ENCODE measurements around the gene BRAF. TPM values are rescaled to one million over a fixed set of nuclear protein-coding genes. Genes with fewer than 3 reads are reported as not detected.
"Not testable (repeated sequence)": the region's sequence is repeated elsewhere in the genome, so short reads cannot be mapped to it uniquely, and the experiment has no call there.

The BRAF gene
- total RNA-seq, 2 donors from 2014 or later = 30.8 to 52.9 TPM

- TF ChIP-seq POLR2A (IDR thresholded peaks at IDR 0.05) (peak; percentile 61), POLR2AphosphoS5 (IDR thresholded peaks at IDR 0.05) (no peak)
- Histone ChIP-seq H3K27ac (peak within 1 kb of the TSS; percentile 86 to 93), H3K9me3 (no peaks in the 10 kb centered on the region), H3K36me3 (no peaks in the 10 kb centered on the region), H3K27me3 (replicated peaks; ENCODE audit: insufficient read depth) (no peaks in the 10 kb centered on the region), H3K4me1 (replicated peaks) (peaks cover 3% of the 10 kb centered on the region), H3K4me3 (peak within 1 kb of the TSS; percentile 72 to 80)
- peak; percentile 59 for DNase-seq (ENCODE audit: low spot score)
- intact Hi-C loops (cut with DNase I) = loop anchor here (10.0 kb wide), 1 partner anchor 342 kb away; the partner anchor contains the start of gene MRPS33
- WGBS = under 1% methylated on average over 24 of the region's 41 CpGs
These were observed 252.2 kb downstream of the BRAF start, which contains the start of gene ADCK2 for GRCh38 chr7:140672382-140673062. ADCK2 (plus strand) TSS chr7:140672945; CDS start chr7:140673331, 386 bp downstream.

GRCh38 chr7:140671966-140672365 is 252.8 kb downstream of the BRAF start:
- intact Hi-C loops (cut with DNase I) = loop anchor here (10.0 kb wide), 1 partner anchor 343 kb away; the partner anchor contains the start of gene MRPS33
- Histone ChIP-seq H3K36me3 (no peaks in the 10 kb centered on the region), H3K4me3 (no peak overlapping the region), H3K4me1 (replicated peaks) (peaks cover 3% of the 10 kb centered on the region), H3K9me3 (no peaks in the 10 kb centered on the region), H3K27me3 (replicated peaks; ENCODE audit: insufficient read depth) (no peaks in the 10 kb centered on the region), H3K27ac (no peak overlapping the region)
- TF ChIP-seq POLR2AphosphoS5 (IDR thresholded peaks at IDR 0.05) (no peak), CTCF (IDR thresholded peaks at IDR 0.05) (no peak), POLR2A (IDR thresholded peaks at IDR 0.05) (no peak)
- 86% methylated on average over 15 of the region's 15 CpGs for WGBS
- DNase-seq (ENCODE audit: low spot score) = no peak

- WGBS = 61% methylated on average over 4 of the region's 4 CpGs
- Histone ChIP-seq H3K27ac (no peak overlapping the region), H3K36me3 (no peaks in the 10 kb centered on the region), H3K4me1 (replicated peaks) (peaks cover 3% of the 10 kb centered on the region), H3K9me3 (no peaks in the 10 kb centered on the region), H3K4me3 (no peak overlapping the region), H3K27me3 (replicated peaks; ENCODE audit: insufficient read depth) (no peaks in the 10 kb centered on the region)
- TF ChIP-seq POLR2A (IDR thresholded peaks at IDR 0.05) = no peak
- TF ChIP-seq POLR2AphosphoS5 (IDR thresholded peaks at IDR 0.05) = no peak
- TF ChIP-seq CTCF (IDR thresholded peaks at IDR 0.05) = no peak
- intact Hi-C loops (cut with DNase I) = loop anchor here (10.0 kb wide), 1 partner anchor 344 kb away; the partner anchor contains the start of gene MRPS33
- DNase-seq (ENCODE audit: low spot score) = no peak
These were observed 254.3 kb downstream of the BRAF start for GRCh38 chr7:140670343-140670935.

GRCh38 chr7:140669862-140670261 is 254.9 kb downstream of the BRAF start:
- not testable (repeated sequence) for DNase-seq (ENCODE audit: low spot score); H3K27me3 ChIP-seq (replicated peaks; ENCODE audit: insufficient read depth); H3K4me1 ChIP-seq (replicated peaks); H3K9me3 ChIP-seq; H3K36me3 ChIP-seq; H3K4me3 ChIP-seq; H3K27ac ChIP-seq
- intact Hi-C loops (cut with DNase I) = loop anchor here (10.0 kb wide), 1 partner anchor 345 kb away; the partner anchor contains the start of gene MRPS33
- WGBS = 88% methylated on average over 10 of the region's 10 CpGs

- H3K4me3 ChIP-seq = no peak overlapping the region
- 90% methylated on average over 3 of the region's 3 CpGs for WGBS
- intact Hi-C loops (cut with DNase I) = no loop called here
- TF ChIP-seq POLR2AphosphoS5 (IDR thresholded peaks at IDR 0.05) (no peak), CTCF (IDR thresholded peaks at IDR 0.05) (no peak), POLR2A (IDR thresholded peaks at IDR 0.05) (no peak)
- H3K9me3 ChIP-seq = no peaks in the 10 kb centered on the region
- DNase-seq (ENCODE audit: low spot score) = no peak
- H3K27me3 ChIP-seq (replicated peaks; ENCODE audit: insufficient read depth) = no peaks in the 10 kb centered on the region
- H3K36me3 ChIP-seq = no peaks in the 10 kb centered on the region
- no peak overlapping the region for H3K27ac ChIP-seq
- peaks cover 3% of the 10 kb centered on the region for H3K4me1 ChIP-seq (replicated peaks)
These were observed 255.4 kb downstream of the BRAF start for GRCh38 chr7:140669352-140669751.

Small RNAs within 50 kb of the gene (small RNA-seq; reads per million reads assigned to genes)
- gene AC006006.1 (0 reads per million in 2 donors), gene RNU6-85P (0 reads per million in 2 donors)

Other genes with a start within 250 kb of the BRAF start
- 100 to 1,000 TPM; 151 to 333 TPM for gene NDUFB2, start 228.2 kb downstream of the BRAF start, total RNA-seq
- 10 to 100 TPM; 30.0 to 43.0 TPM for gene MRPS33, start 90.0 kb upstream of the BRAF start, total RNA-seq
- gene TMEM178B, start 149.1 kb upstream of the BRAF start, total RNA-seq = 1 to 10 TPM; 3.4 to 5.2 TPM

All from prostate gland (tissue), 2 donors.